ENCODE results near the gene LRRTM4.

- TF ChIP-seq CTCF (IDR thresholded peaks at IDR 0.05; ENCODE audit: poor library complexity) (no peak), EZH2 (IDR thresholded peaks at IDR 0.05; ENCODE audit: borderline replicate concordance) (no peak)
Observed at GRCh38 chr2:76980067-76980787, 541.9 kb downstream of the LRRTM4 start.

Measured in hepatocyte (in vitro differentiated cells).